ENCODE data around the gene IFRD1. TPM values are rescaled to one million over a fixed set of nuclear protein-coding genes. Genes with fewer than 3 reads are reported as not detected.

The IFRD1 gene
- total and polyA plus RNA-seq, 2 donors from 2014 or later: 24.1 to 31.5 TPM

- no peak for FAIRE-seq
- peak in 2 of 5 donors; percentile 26 to 66 for DNase-seq
- Histone ChIP-seq H3K27ac (ENCODE audit: low read depth in 2 of 2, low read length in 2 of 2) (no peak overlapping the region), H3K4me1 (ENCODE audit: control insufficient read depth in 2 of 3, insufficient read depth in 2 of 3, low read depth in 1 of 3, low read length in 3 of 3) (peaks cover 0 to 7% (median 0%) of the 10 kb centered on the region in 3 donors), H3K4me3 (ENCODE audit: low read length in 3 of 3) (no peak overlapping the region), H3K36me3 (ENCODE audit: control insufficient read depth in 2 of 3, insufficient read depth in 3 of 3, low read length in 3 of 3) (no peaks in the 10 kb centered on the region), H3K27me3 (ENCODE audit: control insufficient read depth, insufficient read depth, low read length) (no peaks in the 10 kb centered on the region), H3K9ac (ENCODE audit: low read length in 3 of 3) (no peak overlapping the region), H3K9me3 (ENCODE audit: control insufficient read depth in 2 of 3, insufficient read depth in 1 of 3, low read length in 3 of 3) (no peaks in the 10 kb centered on the region)
- intact Hi-C loops (cut with DNase I): no loop called here
- no peak for TF ChIP-seq CTCF (IDR thresholded peaks at IDR 0.05; ENCODE audit: borderline replicate concordance, extremely low read depth, insufficient read depth)
Observed at GRCh38 chr7:112484671-112485167, 34.5 kb downstream of the IFRD1 start.

GRCh38 chr7:112485766-112486165 lies 35.5 kb downstream of the IFRD1 start:
- TF ChIP-seq CTCF (IDR thresholded peaks at IDR 0.05; ENCODE audit: borderline replicate concordance, extremely low read depth, insufficient read depth): no peak
- no peak overlapping the region for H3K4me3 ChIP-seq (ENCODE audit: low read length in 3 of 3)
- H3K9ac ChIP-seq (ENCODE audit: low read length in 3 of 3): no peak overlapping the region
- no peaks in the 10 kb centered on the region for H3K36me3 ChIP-seq (ENCODE audit: control insufficient read depth in 2 of 3, insufficient read depth in 3 of 3, low read length in 3 of 3)
- H3K9me3 ChIP-seq (ENCODE audit: control insufficient read depth in 2 of 3, insufficient read depth in 1 of 3, low read length in 3 of 3): no peaks in the 10 kb centered on the region
- H3K4me1 ChIP-seq (ENCODE audit: control insufficient read depth in 2 of 3, insufficient read depth in 2 of 3, low read depth in 1 of 3, low read length in 3 of 3): peaks cover 0 to 7% (median 0%) of the 10 kb centered on the region in 3 donors
- FAIRE-seq (no peak), DNase-seq (no peak)
- intact Hi-C loops (cut with DNase I): no loop called here
- H3K27ac ChIP-seq (ENCODE audit: low read depth in 2 of 2, low read length in 2 of 2): no peak overlapping the region
- H3K27me3 ChIP-seq (ENCODE audit: control insufficient read depth, insufficient read depth, low read length): no peaks in the 10 kb centered on the region

GRCh38 chr7:112487457-112488263 lies 37.4 kb downstream of the IFRD1 start:
- Histone ChIP-seq H3K4me1 (ENCODE audit: control insufficient read depth in 2 of 3, insufficient read depth in 2 of 3, low read depth in 1 of 3, low read length in 3 of 3) (peaks cover 0 to 2% (median 0%) of the 10 kb centered on the region in 3 donors), H3K27me3 (ENCODE audit: control insufficient read depth, insufficient read depth, low read length) (no peaks in the 10 kb centered on the region), H3K4me3 (ENCODE audit: low read length in 3 of 3) (no peak overlapping the region), H3K36me3 (ENCODE audit: control insufficient read depth in 2 of 3, insufficient read depth in 3 of 3, low read length in 3 of 3) (no peaks in the 10 kb centered on the region), H3K9ac (ENCODE audit: low read length in 3 of 3) (no peak overlapping the region), H3K27ac (ENCODE audit: low read depth in 2 of 2, low read length in 2 of 2) (no peak overlapping the region), H3K9me3 (ENCODE audit: control insufficient read depth in 2 of 3, insufficient read depth in 1 of 3, low read length in 3 of 3) (no peaks in the 10 kb centered on the region)
- intact Hi-C loops (cut with DNase I): no loop called here
- no peak for TF ChIP-seq CTCF (IDR thresholded peaks at IDR 0.05; ENCODE audit: borderline replicate concordance, extremely low read depth, insufficient read depth)
- DNase-seq: no peak
- no peak for FAIRE-seq
